HEK293 (cell line): ENCODE results near the gene PFAS.

Source experiments
- BCL6B ChIP-seq: fragments of 450-650 bp; formaldehyde crosslinking; IDR thresholded peaks from 2 replicates; pipeline ENCODE4 v1.5.1; 2017; ENCODE audit warnings: missing biosample characterization, missing genetic modification characterization
- KLF16 ChIP-seq: fragments of 450-650 bp; formaldehyde crosslinking; IDR thresholded peaks from 2 replicates; pipeline ENCODE4 v1.5.1; 2017; ENCODE audit warnings: missing biosample characterization, missing genetic modification characterization
- KLF8 ChIP-seq: fragments of 450-650 bp; formaldehyde crosslinking; IDR thresholded peaks from 2 replicates; pipeline ENCODE4 v1.5.1; 2016; ENCODE audit warnings: missing biosample characterization, missing genetic modification characterization
- REPIN1 ChIP-seq: fragments of 450-650 bp; formaldehyde crosslinking; IDR thresholded peaks from 2 replicates; pipeline ENCODE4 v1.5.1; 2017; ENCODE audit warnings: missing biosample characterization, missing genetic modification characterization, low read depth
- SP2 ChIP-seq: fragments of 450-650 bp; formaldehyde crosslinking; IDR thresholded peaks from 2 replicates; pipeline ENCODE4 v1.5.1; 2016; ENCODE audit warnings: missing biosample characterization, missing genetic modification characterization
- SP7 ChIP-seq: fragments of 450-650 bp; formaldehyde crosslinking; IDR thresholded peaks from 2 replicates; pipeline ENCODE4 v1.5.1; 2016; ENCODE audit warnings: missing biosample characterization, missing genetic modification characterization
- TCF7L2 ChIP-seq: IDR thresholded peaks from 2 replicates; pipeline ENCODE4 v1.6.1; 2011; ENCODE audit warnings: low read depth, mild to moderate bottlenecking, inconsistent platforms, low read length, moderate library complexity, borderline replicate concordance
- YY1 ChIP-seq: fragments of 450-650 bp; formaldehyde crosslinking; IDR thresholded peaks from 2 replicates; pipeline ENCODE4 v1.5.1; 2018; ENCODE audit warnings: missing biosample characterization, missing genetic modification characterization
- ZBTB11 ChIP-seq: fragments of 450-650 bp; formaldehyde crosslinking; conservative IDR thresholded peaks from 2 replicates; pipeline ENCODE4 v1.5.1; 2016; ENCODE audit warnings: low read depth, missing biosample characterization, missing genetic modification characterization
- ZNF155 ChIP-seq: fragments of 450-650 bp; formaldehyde crosslinking; IDR thresholded peaks from 2 replicates; pipeline ENCODE4 v1.5.1; 2016; ENCODE audit warnings: missing biosample characterization, missing genetic modification characterization
- ZNF169 ChIP-seq: fragments of 450-650 bp; formaldehyde crosslinking; IDR thresholded peaks from 2 replicates; pipeline ENCODE4 v1.5.1; 2016; ENCODE audit warnings: missing biosample characterization, missing genetic modification characterization
- ZNF214 ChIP-seq: fragments of 450-650 bp; formaldehyde crosslinking; IDR thresholded peaks from 2 replicates; pipeline ENCODE4 v1.5.1; 2017; ENCODE audit warnings: missing biosample characterization, mild to moderate bottlenecking, missing genetic modification characterization, borderline replicate concordance
- ZNF341 ChIP-seq: fragments of 450-650 bp; formaldehyde crosslinking; IDR thresholded peaks from 2 replicates; pipeline ENCODE4; 2016; ENCODE audit warnings: low read depth, missing biosample characterization, missing genetic modification characterization
- ZNF394 ChIP-seq: fragments of 450-650 bp; formaldehyde crosslinking; IDR thresholded peaks from 2 replicates; pipeline ENCODE4 v1.5.1; 2016; ENCODE audit warnings: missing biosample characterization, missing genetic modification characterization, mild to moderate bottlenecking, moderate library complexity, borderline replicate concordance
- ZNF426 ChIP-seq: fragments of 450-650 bp; formaldehyde crosslinking; IDR thresholded peaks from 2 replicates; pipeline ENCODE4 v1.5.1; 2017; ENCODE audit warnings: missing biosample characterization, missing genetic modification characterization, mild to moderate bottlenecking, inconsistent platforms, moderate library complexity
- ZNF530 ChIP-seq: fragments of 450-650 bp; formaldehyde crosslinking; IDR thresholded peaks from 2 replicates; pipeline ENCODE4 v1.5.1; 2016; ENCODE audit warnings: low read depth, missing biosample characterization, missing genetic modification characterization
- ZNF571 ChIP-seq: fragments of 450-650 bp; formaldehyde crosslinking; IDR thresholded peaks from 2 replicates; pipeline ENCODE4 v1.5.0; 2017; ENCODE audit warnings: missing biosample characterization, missing genetic modification characterization
- ZNF610 ChIP-seq: fragments of 450-650 bp; formaldehyde crosslinking; IDR thresholded peaks from 2 replicates; pipeline ENCODE4 v1.5.1; 2016; ENCODE audit warnings: missing biosample characterization, missing genetic modification characterization, borderline replicate concordance
- ZNF623 ChIP-seq: fragments of 450-650 bp; formaldehyde crosslinking; IDR thresholded peaks from 2 replicates; pipeline ENCODE4 v1.5.1; 2016; ENCODE audit warnings: missing biosample characterization, missing genetic modification characterization
- ZNF747 ChIP-seq: fragments of 450-650 bp; formaldehyde crosslinking; IDR thresholded peaks from 2 replicates; pipeline ENCODE4 v1.5.1; 2016; ENCODE audit warnings: missing biosample characterization, missing genetic modification characterization
- ZSCAN16 ChIP-seq: fragments of 450-650 bp; formaldehyde crosslinking; IDR thresholded peaks from 2 replicates; pipeline ENCODE4 v1.5.1; 2016; ENCODE audit warnings: missing biosample characterization, missing genetic modification characterization
- ZXDB ChIP-seq: fragments of 450-650 bp; formaldehyde crosslinking; IDR thresholded peaks from 2 replicates; pipeline ENCODE4 v1.5.1; 2016; ENCODE audit warnings: missing biosample characterization, missing genetic modification characterization
- TF ChIP-seq, protein P1 (sequence below): fragments of 450-650 bp; formaldehyde crosslinking; IDR thresholded peaks from 2 replicates; pipeline ENCODE4 v1.5.1; 2016; ENCODE audit warnings: missing biosample characterization, missing genetic modification characterization
- TF ChIP-seq, protein P2 (sequence below): fragments of 450-650 bp; formaldehyde crosslinking; IDR thresholded peaks from 2 replicates; pipeline ENCODE4 v1.5.1; 2017; ENCODE audit warnings: missing biosample characterization, missing genetic modification characterization
- TF ChIP-seq, protein P3 (sequence below): fragments of 450-650 bp; formaldehyde crosslinking; IDR thresholded peaks from 2 replicates; pipeline ENCODE4 v1.5.1; 2017; ENCODE audit warnings: missing biosample characterization, missing genetic modification characterization

Gene PFAS

DNA sequence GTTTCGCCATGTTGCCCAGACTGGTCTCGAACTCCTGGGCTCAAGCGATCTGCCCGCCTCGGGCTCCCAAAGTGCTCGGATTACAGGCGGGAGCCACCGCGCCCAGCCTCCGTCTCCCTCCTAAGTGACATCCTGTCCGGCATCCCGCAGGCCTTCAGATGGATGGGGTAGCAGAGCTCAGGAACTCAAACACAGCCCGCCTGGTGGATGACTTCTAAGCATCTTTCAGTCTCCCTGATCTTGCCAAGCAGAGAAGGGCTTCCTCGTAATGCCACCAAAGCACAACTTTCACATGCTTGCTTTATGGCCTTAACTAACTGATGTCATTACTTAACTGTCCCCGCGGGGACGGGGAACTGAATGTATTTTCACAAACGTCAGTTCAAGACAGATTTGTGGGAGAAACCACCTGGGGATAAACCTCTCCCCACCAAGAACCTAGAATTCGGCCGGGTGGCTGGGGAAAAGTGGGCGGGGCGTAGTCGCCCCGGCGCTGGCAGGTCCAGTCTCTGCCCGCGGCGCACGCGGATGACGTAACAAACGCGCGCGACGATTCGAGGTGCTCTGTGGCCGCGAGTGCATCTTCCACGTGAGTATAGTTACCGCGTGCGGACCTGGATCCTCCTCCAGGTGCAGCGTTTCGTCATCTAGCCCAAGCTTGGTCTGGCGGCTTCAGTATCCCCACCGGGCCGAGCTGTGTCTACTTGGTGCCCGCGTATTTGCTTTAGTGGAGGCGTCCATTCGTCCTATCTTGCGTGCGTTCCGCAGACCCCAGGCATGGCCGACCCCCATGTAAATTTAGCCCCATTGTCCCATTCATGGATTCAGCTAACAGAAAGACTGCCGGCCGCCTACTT is at the start of gene PFAS (continued):
- no peak; the same call in none of the 2 replicates for TF ChIP-seq ZBTB11 (tag by site-specific recombination)
- TF ChIP-seq SP7 (tag by site-specific recombination): peak; percentile 72
- TF ChIP-seq REPIN1: no peak
- peak; percentile 92 for TF ChIP-seq YY1 (tag by site-specific recombination)
- TF ChIP-seq SP2: peak; percentile 66
- 0 out of 2 replicates have a peak, but pooled peaks have one; percentile 20 for TF ChIP-seq ZNF610 (tag by site-specific recombination)
- TF ChIP-seq KLF16 (tag by site-specific recombination): peak; percentile 76
- TF ChIP-seq ZNF571: no peak
- TF ChIP-seq BCL6B: 0 out of 2 replicates have a peak, but pooled peaks have one; percentile 36
- TF ChIP-seq, protein P1, sequence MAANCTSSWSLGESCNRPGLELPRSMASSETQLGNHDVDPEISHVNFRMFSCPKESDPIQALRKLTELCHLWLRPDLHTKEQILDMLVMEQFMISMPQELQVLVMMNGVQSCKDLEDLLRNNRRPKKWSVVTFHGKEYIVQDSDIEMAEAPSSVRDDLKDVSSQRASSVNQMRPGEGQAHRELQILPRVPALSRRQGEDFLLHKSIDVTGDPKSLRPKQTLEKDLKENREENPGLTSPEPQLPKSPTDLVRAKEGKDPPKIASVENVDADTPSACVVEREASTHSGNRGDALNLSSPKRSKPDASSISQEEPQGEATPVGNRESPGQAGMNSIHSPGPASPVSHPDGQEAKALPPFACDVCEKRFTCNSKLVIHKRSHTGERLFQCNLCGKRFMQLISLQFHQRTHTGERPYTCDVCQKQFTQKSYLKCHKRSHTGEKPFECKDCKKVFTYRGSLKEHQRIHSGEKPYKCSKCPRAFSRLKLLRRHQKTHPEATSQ (tag by site-specific recombination): no peak
- peak; percentile 58 for TF ChIP-seq ZXDB (tag by site-specific recombination)
- TF ChIP-seq ZNF214 (tag by site-specific recombination): no peak
- no peak for TF ChIP-seq ZNF426
- no peak for TF ChIP-seq ZNF747 (tag by site-specific recombination)
- TF ChIP-seq, protein P2, sequence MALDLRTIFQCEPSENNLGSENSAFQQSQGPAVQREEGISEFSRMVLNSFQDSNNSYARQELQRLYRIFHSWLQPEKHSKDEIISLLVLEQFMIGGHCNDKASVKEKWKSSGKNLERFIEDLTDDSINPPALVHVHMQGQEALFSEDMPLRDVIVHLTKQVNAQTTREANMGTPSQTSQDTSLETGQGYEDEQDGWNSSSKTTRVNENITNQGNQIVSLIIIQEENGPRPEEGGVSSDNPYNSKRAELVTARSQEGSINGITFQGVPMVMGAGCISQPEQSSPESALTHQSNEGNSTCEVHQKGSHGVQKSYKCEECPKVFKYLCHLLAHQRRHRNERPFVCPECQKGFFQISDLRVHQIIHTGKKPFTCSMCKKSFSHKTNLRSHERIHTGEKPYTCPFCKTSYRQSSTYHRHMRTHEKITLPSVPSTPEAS: 0 out of 2 replicates have a peak, but pooled peaks have one; percentile 10
- TF ChIP-seq ZNF530 (tag by site-specific recombination): no peak
- TF ChIP-seq, protein P3, sequence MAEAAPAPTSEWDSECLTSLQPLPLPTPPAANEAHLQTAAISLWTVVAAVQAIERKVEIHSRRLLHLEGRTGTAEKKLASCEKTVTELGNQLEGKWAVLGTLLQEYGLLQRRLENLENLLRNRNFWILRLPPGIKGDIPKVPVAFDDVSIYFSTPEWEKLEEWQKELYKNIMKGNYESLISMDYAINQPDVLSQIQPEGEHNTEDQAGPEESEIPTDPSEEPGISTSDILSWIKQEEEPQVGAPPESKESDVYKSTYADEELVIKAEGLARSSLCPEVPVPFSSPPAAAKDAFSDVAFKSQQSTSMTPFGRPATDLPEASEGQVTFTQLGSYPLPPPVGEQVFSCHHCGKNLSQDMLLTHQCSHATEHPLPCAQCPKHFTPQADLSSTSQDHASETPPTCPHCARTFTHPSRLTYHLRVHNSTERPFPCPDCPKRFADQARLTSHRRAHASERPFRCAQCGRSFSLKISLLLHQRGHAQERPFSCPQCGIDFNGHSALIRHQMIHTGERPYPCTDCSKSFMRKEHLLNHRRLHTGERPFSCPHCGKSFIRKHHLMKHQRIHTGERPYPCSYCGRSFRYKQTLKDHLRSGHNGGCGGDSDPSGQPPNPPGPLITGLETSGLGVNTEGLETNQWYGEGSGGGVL: no peak
- no peak for TF ChIP-seq TCF7L2
- peak; percentile 51; the same call in 1 of the 2 replicates for TF ChIP-seq KLF8
- TF ChIP-seq ZSCAN16: peak; percentile 98
- 0 out of 2 replicates have a peak, but pooled peaks have one; percentile 17 for TF ChIP-seq ZNF623 (tag by site-specific recombination)
- no peak for TF ChIP-seq ZNF341 (tag by site-specific recombination)
- no peak for TF ChIP-seq ZNF155 (tag by site-specific recombination)
- TF ChIP-seq ZNF169 (tag by site-specific recombination): no peak
- TF ChIP-seq ZNF394 (tag by site-specific recombination): peak; percentile 64; the same call in 1 of the 2 replicates
